Astrocyte (in vitro differentiated cells and primary cell): ENCODE results near the gene TEFM.

Source experiments
- EZH2 ChIP-seq: IDR thresholded peaks from 2 replicates; pipeline ENCODE4 v1.6.1; 2012; ENCODE audit warnings: mild to moderate bottlenecking, low read length, inconsistent platforms; ENCODE audit not compliant: insufficient read depth
- TF ChIP-seq, protein P1 (sequence below): IDR thresholded peaks from 2 replicates; pipeline ENCODE4 v1.5.1; 2011; ENCODE audit warnings: low read depth, mild to moderate bottlenecking, inconsistent platforms, low read length, moderate library complexity; ENCODE audit not compliant: insufficient read depth

DNA sequence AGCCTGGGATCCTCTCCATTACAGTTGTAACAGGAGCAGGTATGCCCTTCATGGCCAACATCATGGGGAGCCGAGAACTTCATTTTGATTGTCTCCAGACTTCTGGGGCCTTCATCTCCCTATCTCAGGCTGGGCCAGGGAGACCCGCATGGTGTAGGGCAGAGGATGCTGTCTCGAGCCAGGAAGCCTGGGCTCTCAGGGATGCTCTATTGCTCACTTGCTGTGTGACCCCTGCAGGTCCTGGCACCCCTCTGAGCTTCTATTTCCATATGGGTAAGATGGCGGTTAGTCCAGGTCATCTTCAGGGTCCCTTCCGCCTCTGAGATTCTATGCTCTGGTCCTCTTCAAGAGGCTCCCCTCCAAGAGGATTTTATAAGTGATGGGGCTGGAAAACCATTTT lies 44.2 kb upstream of the TEFM start:
- TF ChIP-seq, protein P1, sequence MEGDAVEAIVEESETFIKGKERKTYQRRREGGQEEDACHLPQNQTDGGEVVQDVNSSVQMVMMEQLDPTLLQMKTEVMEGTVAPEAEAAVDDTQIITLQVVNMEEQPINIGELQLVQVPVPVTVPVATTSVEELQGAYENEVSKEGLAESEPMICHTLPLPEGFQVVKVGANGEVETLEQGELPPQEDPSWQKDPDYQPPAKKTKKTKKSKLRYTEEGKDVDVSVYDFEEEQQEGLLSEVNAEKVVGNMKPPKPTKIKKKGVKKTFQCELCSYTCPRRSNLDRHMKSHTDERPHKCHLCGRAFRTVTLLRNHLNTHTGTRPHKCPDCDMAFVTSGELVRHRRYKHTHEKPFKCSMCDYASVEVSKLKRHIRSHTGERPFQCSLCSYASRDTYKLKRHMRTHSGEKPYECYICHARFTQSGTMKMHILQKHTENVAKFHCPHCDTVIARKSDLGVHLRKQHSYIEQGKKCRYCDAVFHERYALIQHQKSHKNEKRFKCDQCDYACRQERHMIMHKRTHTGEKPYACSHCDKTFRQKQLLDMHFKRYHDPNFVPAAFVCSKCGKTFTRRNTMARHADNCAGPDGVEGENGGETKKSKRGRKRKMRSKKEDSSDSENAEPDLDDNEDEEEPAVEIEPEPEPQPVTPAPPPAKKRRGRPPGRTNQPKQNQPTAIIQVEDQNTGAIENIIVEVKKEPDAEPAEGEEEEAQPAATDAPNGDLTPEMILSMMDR = no peak
- no peak for TF ChIP-seq EZH2
